RWPE2 (cell line): ENCODE results near the gene GPC5.
"Not testable (repeated sequence)": the region's sequence is repeated elsewhere in the genome, so short reads cannot be mapped to it uniquely, and the experiment has no call there.

Experiments
- ATAC-seq: fragments of 200-7000 bp; cut with Tn5 transposase; 3 replicates; pipeline ENCODE4 v1.9.1; 2021; ENCODE audit warnings: low read depth
- DNase-seq: peaks from one replicate; pipeline ENCODE4 v3.0.0-alpha.2; 2020; ENCODE audit warnings: low spot score
- H3K27ac ChIP-seq: fragments of 450-650 bp; 2 replicates; pipeline ENCODE4 v1.5.1; 2017; ENCODE audit warnings: mild to moderate bottlenecking; ENCODE audit not compliant: poor library complexity, severe bottlenecking
- H3K27me3 ChIP-seq: fragments of 250-450 bp; sonication (Bioruptor Pico); 2 replicates; pipeline ENCODE4 v1.5.1; 2021; ENCODE audit warnings: mild to moderate bottlenecking, moderate library complexity; ENCODE audit not compliant: insufficient read depth, poor library complexity, severe bottlenecking
- H3K36me3 ChIP-seq: fragments of 250-450 bp; sonication (Bioruptor Pico); 2 replicates; pipeline ENCODE4 v1.5.1; 2020; ENCODE audit warnings: low read depth, mild to moderate bottlenecking, moderate library complexity
- H3K4me1 ChIP-seq: fragments of 250-450 bp; sonication (Bioruptor Pico); 2 replicates; pipeline ENCODE4 v1.5.1; 2021; ENCODE audit warnings: mild to moderate bottlenecking, moderate library complexity; ENCODE audit not compliant: insufficient read depth, poor library complexity, severe bottlenecking
- H3K4me3 ChIP-seq: fragments of 250-450 bp; sonication (Bioruptor Pico); 2 replicates; pipeline ENCODE4 v1.5.1; 2021; ENCODE audit warnings: mild to moderate bottlenecking, moderate library complexity; ENCODE audit not compliant: severe bottlenecking
- H3K9me3 ChIP-seq: fragments of 250-450 bp; sonication (Bioruptor Pico); 2 replicates; pipeline ENCODE4 v1.5.1; 2021; ENCODE audit warnings: mild to moderate bottlenecking, moderate library complexity; ENCODE audit not compliant: severe bottlenecking
- TF ChIP-seq, protein P1 (sequence below): fragments of 450-650 bp; IDR thresholded peaks from one replicate; pipeline ENCODE4 v1.5.1; 2017; ENCODE audit warnings: mild to moderate bottlenecking, moderate library complexity; ENCODE audit not compliant: poor library complexity, severe bottlenecking

Gene GPC5

GRCh38 chr13:91667486-91667885 lies 269.1 kb downstream of the GPC5 start:
- TF ChIP-seq, protein P1, sequence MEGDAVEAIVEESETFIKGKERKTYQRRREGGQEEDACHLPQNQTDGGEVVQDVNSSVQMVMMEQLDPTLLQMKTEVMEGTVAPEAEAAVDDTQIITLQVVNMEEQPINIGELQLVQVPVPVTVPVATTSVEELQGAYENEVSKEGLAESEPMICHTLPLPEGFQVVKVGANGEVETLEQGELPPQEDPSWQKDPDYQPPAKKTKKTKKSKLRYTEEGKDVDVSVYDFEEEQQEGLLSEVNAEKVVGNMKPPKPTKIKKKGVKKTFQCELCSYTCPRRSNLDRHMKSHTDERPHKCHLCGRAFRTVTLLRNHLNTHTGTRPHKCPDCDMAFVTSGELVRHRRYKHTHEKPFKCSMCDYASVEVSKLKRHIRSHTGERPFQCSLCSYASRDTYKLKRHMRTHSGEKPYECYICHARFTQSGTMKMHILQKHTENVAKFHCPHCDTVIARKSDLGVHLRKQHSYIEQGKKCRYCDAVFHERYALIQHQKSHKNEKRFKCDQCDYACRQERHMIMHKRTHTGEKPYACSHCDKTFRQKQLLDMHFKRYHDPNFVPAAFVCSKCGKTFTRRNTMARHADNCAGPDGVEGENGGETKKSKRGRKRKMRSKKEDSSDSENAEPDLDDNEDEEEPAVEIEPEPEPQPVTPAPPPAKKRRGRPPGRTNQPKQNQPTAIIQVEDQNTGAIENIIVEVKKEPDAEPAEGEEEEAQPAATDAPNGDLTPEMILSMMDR: no peak
- DNase-seq (no peak), ATAC-seq (no peak)
- Histone ChIP-seq H3K9me3 (peaks cover 4% of the 10 kb centered on the region), H3K4me3 (no peak overlapping the region), H3K27me3 (no peaks in the 10 kb centered on the region), H3K36me3 (no peaks in the 10 kb centered on the region), H3K27ac (no peak overlapping the region), H3K4me1 (no peaks in the 10 kb centered on the region)

DNA sequence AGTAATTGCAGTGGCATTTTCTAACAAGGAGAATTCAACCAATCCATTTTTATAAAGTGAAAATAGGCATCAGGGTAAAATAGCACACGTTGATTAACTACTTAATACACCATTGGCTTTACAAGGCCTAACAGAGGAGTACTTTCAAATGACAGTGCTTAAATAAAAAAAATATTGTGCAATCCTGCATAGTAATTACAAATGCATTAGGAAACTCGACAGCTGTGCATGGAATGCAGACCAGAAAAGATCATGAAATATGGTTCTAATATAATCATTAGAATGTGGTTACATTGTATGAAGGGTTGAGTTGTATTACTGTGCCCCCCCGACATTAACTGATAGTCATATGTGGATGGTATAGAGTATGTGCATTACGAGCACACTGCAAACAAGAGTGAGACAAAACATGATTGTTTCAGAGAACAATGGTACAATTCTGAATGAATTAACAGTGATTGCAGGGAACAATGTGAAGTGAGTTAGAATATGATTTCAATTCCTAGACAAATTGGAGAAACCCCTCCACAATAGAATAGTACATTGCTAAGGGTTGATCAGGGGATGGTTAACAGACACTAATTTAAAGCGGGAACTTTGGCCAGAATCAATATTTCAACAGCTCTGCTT lies 270.6 kb downstream of the GPC5 start:
- Histone ChIP-seq H3K9me3 (peaks cover 6% of the 10 kb centered on the region), H3K4me3 (no peak overlapping the region), H3K27me3 (no peaks in the 10 kb centered on the region), H3K4me1 (no peaks in the 10 kb centered on the region), H3K36me3 (no peaks in the 10 kb centered on the region), H3K27ac (no peak overlapping the region)
- ATAC-seq: no peak
- DNase-seq: no peak
- TF ChIP-seq, protein P1: no peak

- ATAC-seq, H3K4me1 ChIP-seq, H3K9me3 ChIP-seq: not testable (repeated sequence)
Observed at GRCh38 chr13:91674347-91674746, 275.9 kb downstream of the GPC5 start.

GRCh38 chr13:91684746-91685145 lies 286.3 kb downstream of the GPC5 start:
- TF ChIP-seq, protein P1: no peak
- Histone ChIP-seq H3K4me3 (no peak overlapping the region), H3K36me3 (no peaks in the 10 kb centered on the region), H3K27me3 (no peaks in the 10 kb centered on the region), H3K27ac (no peak overlapping the region), H3K9me3 (no peaks in the 10 kb centered on the region), H3K4me1 (no peaks in the 10 kb centered on the region)
- ATAC-seq (no peak), DNase-seq (no peak)

More at GRCh38 chr13:91674347-91674746, 275.9 kb downstream of the GPC5 start:
- not testable (repeated sequence) for H3K27me3 ChIP-seq, DNase-seq, H3K36me3 ChIP-seq, H3K4me3 ChIP-seq, H3K27ac ChIP-seq

GRCh38 chr13:91690944-91691343 lies 292.5 kb downstream of the GPC5 start:
- Histone ChIP-seq H3K27me3 (no peaks in the 10 kb centered on the region), H3K4me1 (no peaks in the 10 kb centered on the region), H3K36me3 (no peaks in the 10 kb centered on the region), H3K9me3 (no peaks in the 10 kb centered on the region), H3K4me3 (no peak overlapping the region), H3K27ac (no peak overlapping the region)
- no peak for DNase-seq
- TF ChIP-seq, protein P1: no peak
- no peak for ATAC-seq
